Right lobe of liver (tissue), 4 donors: ENCODE measurements around the gene KRTDAP.

ENCODE experiments used
- POLR2A ChIP-seq: fragments of 450-650 bp; IDR thresholded peaks from one replicate; pipeline ENCODE4 v1.6.1; 2017; ENCODE audit warnings: antibody characterized with exemption, mild to moderate bottlenecking
- TF ChIP-seq, protein P1 (sequence below), 4 donors: fragments of 200-600 bp in 3 of 4; fragments of 450-650 bp in 1 of 4; IDR thresholded peaks; one replicate each; pipeline versions ENCODE4 v1.5.1 to v1.8.0; 2016 to 2022; ENCODE audit warnings: antibody characterized with exemption in 4 of 4, mild to moderate bottlenecking in 2 of 4
- donor health status: DM: no; HTN: no; CAD: no.
- donor health status: DM: no; HTN: no; CAD: no.
- donor health status: DM: no; HTN: yes; CAD: no.

DNA sequence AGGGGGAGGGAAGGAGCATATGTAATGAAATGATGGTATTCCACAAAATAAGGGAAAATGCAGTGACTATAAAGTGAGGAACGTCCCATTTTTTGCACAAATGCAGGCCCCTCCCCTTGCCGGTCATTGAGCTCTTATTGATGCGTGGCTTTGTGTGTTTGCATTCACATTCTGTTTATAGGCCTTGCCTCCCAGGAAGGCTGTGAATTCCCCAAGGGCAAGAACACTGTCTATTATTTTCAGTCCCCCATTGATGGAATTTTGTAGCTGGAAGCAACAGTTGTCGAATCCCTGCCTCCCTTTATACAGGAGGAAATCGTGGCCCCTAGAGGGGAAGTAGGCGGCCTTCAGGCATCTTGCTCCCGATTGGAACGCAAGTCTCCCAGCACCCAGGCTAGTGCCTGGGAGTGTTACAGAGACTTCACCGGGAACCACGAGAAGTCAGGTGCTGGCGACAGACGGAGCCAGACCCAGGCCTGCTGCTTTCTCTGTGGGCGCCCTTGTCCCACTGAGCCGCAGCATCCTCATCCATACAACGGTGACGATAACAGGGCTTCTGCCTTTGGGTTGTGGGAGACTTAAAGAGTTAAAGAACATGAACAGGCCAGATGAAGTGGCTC, 31.0 kb upstream of the KRTDAP start:
- TF ChIP-seq, protein P1, sequence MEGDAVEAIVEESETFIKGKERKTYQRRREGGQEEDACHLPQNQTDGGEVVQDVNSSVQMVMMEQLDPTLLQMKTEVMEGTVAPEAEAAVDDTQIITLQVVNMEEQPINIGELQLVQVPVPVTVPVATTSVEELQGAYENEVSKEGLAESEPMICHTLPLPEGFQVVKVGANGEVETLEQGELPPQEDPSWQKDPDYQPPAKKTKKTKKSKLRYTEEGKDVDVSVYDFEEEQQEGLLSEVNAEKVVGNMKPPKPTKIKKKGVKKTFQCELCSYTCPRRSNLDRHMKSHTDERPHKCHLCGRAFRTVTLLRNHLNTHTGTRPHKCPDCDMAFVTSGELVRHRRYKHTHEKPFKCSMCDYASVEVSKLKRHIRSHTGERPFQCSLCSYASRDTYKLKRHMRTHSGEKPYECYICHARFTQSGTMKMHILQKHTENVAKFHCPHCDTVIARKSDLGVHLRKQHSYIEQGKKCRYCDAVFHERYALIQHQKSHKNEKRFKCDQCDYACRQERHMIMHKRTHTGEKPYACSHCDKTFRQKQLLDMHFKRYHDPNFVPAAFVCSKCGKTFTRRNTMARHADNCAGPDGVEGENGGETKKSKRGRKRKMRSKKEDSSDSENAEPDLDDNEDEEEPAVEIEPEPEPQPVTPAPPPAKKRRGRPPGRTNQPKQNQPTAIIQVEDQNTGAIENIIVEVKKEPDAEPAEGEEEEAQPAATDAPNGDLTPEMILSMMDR (IDR thresholded peaks at IDR 0.05), result no peak
- TF ChIP-seq POLR2A, result no peak
